Kidney (tissue), 14 donors: Measurements from ENCODE around the gene GALNT7. TPM values are rescaled to one million over a fixed set of nuclear protein-coding genes. Genes with fewer than 3 reads are reported as not detected.
A peak's percentile ranks its signal among the peaks of the same experiment; 100 is the strongest.
"Not testable (repeated sequence)": the region's sequence is repeated elsewhere in the genome, so short reads cannot be mapped to it uniquely, and the experiment has no call there.

Source experiments
- DNase-seq, 5 donors: peaks; one replicate each; pipeline ENCODE4 v3.0.0-alpha.2; 2013 to 2020
- FAIRE-seq: peaks from 2 replicates; lab custom pipeline; 2012; peaks lifted over from hg19 to GRCh38; lab: Jason Lieb, UNC
- H3K27ac ChIP-seq, 2 donors: one replicate each; pipeline ENCODE4 v1.7.0; 2013; ENCODE audit warnings: low read depth in 2 of 2, low read length in 2 of 2, inconsistent platforms in 1 of 2
- H3K27me3 ChIP-seq: one replicate; pipeline ENCODE4 v1.7.1; 2013; ENCODE audit warnings: low read length, inconsistent platforms; ENCODE audit not compliant: control insufficient read depth, insufficient read depth
- H3K36me3 ChIP-seq, 3 donors: one replicate each; pipeline versions ENCODE4 v1.7.0 to v1.7.1; 2013; ENCODE audit warnings: low read length in 3 of 3, control low read depth in 1 of 3, inconsistent platforms in 1 of 3; ENCODE audit not compliant: insufficient read depth in 3 of 3, control insufficient read depth in 2 of 3
- H3K4me1 ChIP-seq, 3 donors: one replicate each; pipeline versions ENCODE4 v1.7.0 to v1.7.1; 2013; ENCODE audit warnings: low read length in 3 of 3, inconsistent platforms in 1 of 3, low read depth in 1 of 3; ENCODE audit not compliant: control insufficient read depth in 2 of 3, insufficient read depth in 2 of 3
- H3K4me3 ChIP-seq, 3 donors: one replicate each; pipeline versions ENCODE4 v1.7.0 to v1.8.1; 2013; ENCODE audit warnings: low read length in 3 of 3, control low read depth in 1 of 3, inconsistent platforms in 1 of 3
- H3K9ac ChIP-seq, 3 donors: one replicate each; pipeline versions ENCODE4 v1.7.0 to v1.7.1; 2013; ENCODE audit warnings: low read length in 3 of 3, control low read depth in 1 of 3, inconsistent platforms in 1 of 3
- H3K9me3 ChIP-seq, 3 donors: one replicate each; pipeline versions ENCODE4 v1.7.0 to v1.7.1; 2013; ENCODE audit warnings: low read length in 3 of 3, control low read depth in 1 of 3, inconsistent platforms in 1 of 3; ENCODE audit not compliant: control insufficient read depth in 2 of 3, insufficient read depth in 1 of 3
- intact Hi-C: fragments of 100-400 bp; cut with DNase I; formaldehyde crosslinking; loops from one replicate; pipeline ENCODE4 v1.11.1; 2022
- polyA plus RNA-seq: library from polyadenylated mRNA; stranded (reverse); fragments of 350-450 nt; fragmentation: Illumina TruSeq; extraction: RNeasy Lipid Tissue Mini Kit (QIAGEN cat#74804); gene quantifications from one replicate; pipeline ENCODE4 v1.2.3, GENCODE V29; 2014; ENCODE audit warnings: low read depth, low replicate concordance; ENCODE audit not compliant: insufficient read depth
- total RNA-seq: library from RNA; stranded (reverse); fragmentation: NEBNext Ultra II Directional; extraction: Animal tissue kit (Norgen Biotek cat#: 25700); gene quantifications from one replicate; pipeline ENCODE4 v1.2.1, GENCODE V29; 2021
- TF ChIP-seq, protein P1 (sequence below): IDR thresholded peaks from 3 replicates; pipeline ENCODE4 v1.5.1; 2012; ENCODE audit warnings: mild to moderate bottlenecking, moderate library complexity, borderline replicate concordance; ENCODE audit not compliant: insufficient read depth; ENCODE audit errors: extremely low read depth
- donor health status: control.
- donor health status: control.
- donor health status: control.
- donor health status: control.
- donor health status: control.
- donor health status: DM: yes; HTN: yes; CAD: no.
- donor health status: Normal renal cell carcinoma (clear cell type).

The GALNT7 gene
- total and polyA plus RNA-seq, 2 donors from 2014 or later: 3.8 to 25.6 TPM

DNA sequence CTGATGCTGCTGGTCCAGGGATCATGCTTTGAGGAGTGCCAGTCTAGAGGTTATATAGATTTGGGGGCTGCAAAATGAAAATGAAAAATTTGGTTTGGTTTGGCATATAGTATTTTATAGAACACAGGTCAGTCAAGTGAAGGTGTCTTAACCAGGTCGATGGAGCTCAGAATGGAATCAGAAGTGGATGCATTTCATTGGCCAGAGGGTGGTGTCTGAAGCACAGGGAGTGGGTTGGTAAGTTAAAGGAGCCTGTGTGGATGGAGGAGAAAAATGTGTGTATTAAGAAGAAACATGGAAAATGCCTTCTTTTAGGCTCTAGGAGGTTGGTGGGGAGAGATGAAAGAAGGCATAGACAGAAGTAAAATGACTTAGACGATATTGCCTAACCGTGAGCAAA lies 8.6 kb downstream of the GALNT7 start:
- Histone ChIP-seq H3K27me3 (no peaks in the 10 kb centered on the region), H3K4me1 (peaks cover 0 to 3% (median 0%) of the 10 kb centered on the region in 3 donors), H3K27ac (no peak overlapping the region), H3K36me3 (no peaks in the 10 kb centered on the region), H3K9ac (no peak overlapping the region), H3K4me3 (no peak overlapping the region), H3K9me3 (no peaks in the 10 kb centered on the region)
- TF ChIP-seq, protein P1, sequence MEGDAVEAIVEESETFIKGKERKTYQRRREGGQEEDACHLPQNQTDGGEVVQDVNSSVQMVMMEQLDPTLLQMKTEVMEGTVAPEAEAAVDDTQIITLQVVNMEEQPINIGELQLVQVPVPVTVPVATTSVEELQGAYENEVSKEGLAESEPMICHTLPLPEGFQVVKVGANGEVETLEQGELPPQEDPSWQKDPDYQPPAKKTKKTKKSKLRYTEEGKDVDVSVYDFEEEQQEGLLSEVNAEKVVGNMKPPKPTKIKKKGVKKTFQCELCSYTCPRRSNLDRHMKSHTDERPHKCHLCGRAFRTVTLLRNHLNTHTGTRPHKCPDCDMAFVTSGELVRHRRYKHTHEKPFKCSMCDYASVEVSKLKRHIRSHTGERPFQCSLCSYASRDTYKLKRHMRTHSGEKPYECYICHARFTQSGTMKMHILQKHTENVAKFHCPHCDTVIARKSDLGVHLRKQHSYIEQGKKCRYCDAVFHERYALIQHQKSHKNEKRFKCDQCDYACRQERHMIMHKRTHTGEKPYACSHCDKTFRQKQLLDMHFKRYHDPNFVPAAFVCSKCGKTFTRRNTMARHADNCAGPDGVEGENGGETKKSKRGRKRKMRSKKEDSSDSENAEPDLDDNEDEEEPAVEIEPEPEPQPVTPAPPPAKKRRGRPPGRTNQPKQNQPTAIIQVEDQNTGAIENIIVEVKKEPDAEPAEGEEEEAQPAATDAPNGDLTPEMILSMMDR: no peak
- no peak for DNase-seq
- intact Hi-C loops: no loop called here
- FAIRE-seq: no peak

DNA sequence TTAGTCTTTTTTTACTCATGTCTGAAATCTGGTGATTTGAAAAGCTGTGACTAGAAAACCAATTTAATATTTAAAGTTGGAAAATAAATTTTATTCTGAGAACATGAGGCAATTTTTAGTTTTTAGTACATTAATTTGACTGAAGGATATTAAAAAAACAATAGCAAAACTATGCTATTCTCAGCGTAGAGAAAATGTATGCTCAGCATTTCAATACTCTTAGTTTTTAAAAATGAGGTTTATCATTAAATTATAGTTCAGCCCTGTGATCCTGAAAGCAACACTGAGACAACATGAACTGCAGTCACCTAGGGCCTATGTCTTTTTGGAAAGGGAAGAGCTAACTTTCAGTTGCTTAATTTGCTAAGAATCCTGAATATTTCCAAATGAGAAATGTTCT lies 9.5 kb downstream of the GALNT7 start:
- Histone ChIP-seq H3K27ac (no peak overlapping the region), H3K4me1 (peaks cover 0 to 3% (median 0%) of the 10 kb centered on the region in 3 donors), H3K36me3 (no peaks in the 10 kb centered on the region), H3K27me3 (no peaks in the 10 kb centered on the region), H3K9me3 (no peaks in the 10 kb centered on the region), H3K9ac (no peak overlapping the region), H3K4me3 (no peak overlapping the region)
- FAIRE-seq: no peak
- TF ChIP-seq, protein P1: no peak
- no peak for DNase-seq
- intact Hi-C loops: no loop called here

DNA sequence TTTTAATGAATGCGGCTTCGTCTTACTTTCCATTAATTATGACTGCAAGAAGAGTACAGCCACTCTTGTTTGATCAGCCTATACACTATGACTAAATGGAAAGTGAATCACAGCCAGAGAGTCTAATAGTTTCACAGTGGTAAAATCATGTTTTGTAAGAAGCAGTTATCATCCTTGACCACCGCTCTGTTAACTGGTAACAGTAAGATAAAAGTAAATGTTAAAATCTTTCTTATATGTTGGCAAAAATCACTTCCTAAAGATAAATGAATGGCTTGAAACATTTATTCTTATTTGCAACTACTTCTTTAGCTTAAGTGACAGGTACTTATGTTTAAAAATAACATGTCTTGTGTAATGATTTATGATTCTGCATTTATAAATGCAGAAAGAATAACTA lies 13.2 kb downstream of the GALNT7 start:
- H3K36me3 ChIP-seq: no peaks in the 10 kb centered on the region
- no peak overlapping the region for H3K4me3 ChIP-seq
- peaks cover 0 to 3% (median 0%) of the 10 kb centered on the region in 3 donors for H3K4me1 ChIP-seq
- TF ChIP-seq, protein P1: no peak
- FAIRE-seq (no peak), DNase-seq (no peak)
- intact Hi-C loops: no loop called here
- H3K27ac ChIP-seq: no peak overlapping the region
- H3K9me3 ChIP-seq: no peaks in the 10 kb centered on the region
- H3K27me3 ChIP-seq: no peaks in the 10 kb centered on the region
- H3K9ac ChIP-seq: no peak overlapping the region

DNA sequence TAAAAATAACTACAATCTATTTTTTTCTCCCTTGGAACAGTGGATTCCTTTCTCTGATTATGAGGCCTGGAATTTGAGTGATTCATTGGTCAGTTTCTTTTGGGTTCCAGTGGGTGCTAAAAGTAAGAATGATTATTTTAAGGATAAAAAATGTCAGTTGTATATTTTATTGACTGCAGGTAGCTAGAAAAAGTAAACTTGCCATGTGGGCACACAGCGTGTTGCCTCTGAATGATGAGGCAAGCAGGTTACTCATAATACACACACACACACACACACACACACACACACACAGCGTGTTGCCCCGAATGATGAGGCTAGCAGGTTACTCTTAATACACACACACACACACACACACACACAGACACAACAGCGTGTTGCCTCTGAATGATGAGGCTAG lies 13.8 kb downstream of the GALNT7 start:
- FAIRE-seq (no peak), DNase-seq (no peak)
- H3K9ac ChIP-seq: no peak overlapping the region
- TF ChIP-seq, protein P1: no peak
- intact Hi-C loops: no loop called here
- peaks cover 0 to 3% (median 0%) of the 10 kb centered on the region in 3 donors for H3K4me1 ChIP-seq
- no peak overlapping the region for H3K27ac ChIP-seq
- no peak overlapping the region for H3K4me3 ChIP-seq
- no peaks in the 10 kb centered on the region for H3K9me3 ChIP-seq
- no peaks in the 10 kb centered on the region for H3K36me3 ChIP-seq
- H3K27me3 ChIP-seq: no peaks in the 10 kb centered on the region

DNA sequence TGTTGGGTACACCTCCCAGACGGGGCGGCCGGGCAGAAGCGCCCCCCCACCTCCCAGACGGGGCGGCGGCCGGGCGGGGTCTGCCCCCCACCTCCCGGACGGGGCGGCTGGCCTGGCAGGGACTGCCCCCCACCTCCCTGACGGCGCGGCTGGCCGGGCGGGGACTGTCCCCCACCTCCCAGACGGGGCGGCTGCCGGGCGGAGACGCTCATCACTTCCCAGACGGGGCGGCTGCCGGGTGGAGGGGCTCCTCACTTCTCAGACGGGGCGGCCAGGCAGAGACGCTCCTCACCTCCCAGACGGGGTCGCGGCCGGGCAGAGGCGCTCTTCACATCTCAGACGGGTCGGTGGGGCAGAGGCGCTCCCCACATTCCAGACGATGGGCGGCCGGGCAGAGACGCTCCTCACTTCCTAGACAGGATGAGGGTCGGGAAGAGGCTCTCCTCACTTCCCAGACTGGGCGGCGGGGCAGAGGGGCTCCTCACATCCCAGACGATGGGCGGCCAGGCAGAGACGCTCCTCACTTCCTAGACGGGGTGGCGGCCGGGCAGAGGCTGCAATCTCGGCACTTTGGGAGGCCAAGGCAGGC lies 15.1 kb downstream of the GALNT7 start:
- H3K27ac ChIP-seq, H3K36me3 ChIP-seq, H3K4me1 ChIP-seq, H3K9ac ChIP-seq, H3K27me3 ChIP-seq, H3K9me3 ChIP-seq, intact Hi-C loops, H3K4me3 ChIP-seq, FAIRE-seq: not testable (repeated sequence)
- DNase-seq: peak in 1 of 5 donors; percentile 62
